HG02970 (cell line): ENCODE results near the gene TTYH1.

Experiments
- ATAC-seq: cut with Tn5 transposase; IDR thresholded peaks from one replicate; pipeline ENCODE4 v1.9.1; 2021; ENCODE audit warnings: mild to moderate bottlenecking, moderate library complexity, moderate number of reproducible peaks; ENCODE audit not compliant: unreplicated experiment, low FRiP score

The TTYH1 gene

DNA sequence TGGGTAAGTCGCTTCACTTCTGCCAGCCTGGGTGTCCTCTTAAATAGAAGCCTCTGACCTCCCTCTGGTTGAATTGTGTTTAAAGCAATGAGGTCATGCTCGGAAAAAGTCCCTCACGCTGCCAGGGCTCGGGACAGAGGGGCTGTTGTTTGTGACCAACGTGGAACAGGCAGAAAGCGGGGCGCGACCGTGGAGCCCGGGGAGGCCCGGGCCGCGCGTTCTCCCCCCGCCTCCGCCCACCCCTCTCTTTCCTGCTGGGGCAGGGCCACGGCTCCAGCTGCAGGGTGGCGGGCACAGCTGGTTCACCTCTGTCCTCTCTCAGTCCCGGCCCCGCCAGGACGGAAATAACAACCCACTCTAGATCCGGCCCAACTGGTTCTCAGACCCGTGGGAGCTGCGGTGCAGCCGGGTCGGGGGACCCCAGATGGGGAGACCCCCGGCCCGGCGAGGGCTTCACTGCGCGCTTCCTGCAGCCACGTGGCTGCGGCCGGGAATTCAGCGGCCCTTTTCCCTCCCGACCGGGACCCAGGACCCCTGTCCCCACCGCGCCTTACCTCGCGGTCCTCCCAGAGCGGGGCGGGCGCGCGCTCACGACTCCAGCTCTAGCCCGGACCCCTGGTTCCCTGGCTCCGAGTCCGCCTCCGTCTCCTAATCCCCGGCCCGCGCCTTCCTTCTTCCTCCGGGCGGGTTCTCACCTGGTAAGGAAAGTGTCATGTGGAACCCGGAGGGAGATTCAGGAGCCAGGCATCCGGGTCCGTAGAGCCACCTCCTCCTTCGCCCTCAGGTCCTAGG, 55.9 kb downstream of the TTYH1 start:
- no peak for ATAC-seq

GRCh38 chr19:54473071-54473891, 58.0 kb downstream of the TTYH1 start, which contains the start of gene CDC42EP5:
Gene CDC42EP5 (minus strand): TSS chr19:54473296. CDS start chr19:54465547, 7,749 bp downstream.
- no peak for ATAC-seq

GRCh38 chr19:54473892-54474372, 58.7 kb downstream of the TTYH1 start:
- no peak for ATAC-seq

DNA sequence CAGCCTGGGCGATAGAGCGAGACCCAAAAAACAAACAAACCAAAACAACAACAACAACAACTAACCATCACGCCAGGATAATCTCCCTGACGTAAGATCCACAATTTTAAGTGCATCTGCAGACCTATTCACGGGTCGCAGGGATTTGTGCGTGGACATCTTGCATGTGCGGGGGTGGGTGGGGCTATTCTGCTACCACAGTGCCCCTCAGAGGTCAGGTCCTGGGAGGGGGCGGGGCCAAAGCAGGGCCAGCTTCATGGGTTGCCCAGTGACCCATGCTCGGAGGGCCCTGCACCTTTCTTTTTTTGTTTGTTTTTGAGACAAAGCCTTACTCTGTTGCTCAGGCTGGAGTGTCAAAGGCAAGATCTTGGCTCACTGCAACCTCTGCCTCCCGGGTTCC, 60.4 kb downstream of the TTYH1 start:
- no peak for ATAC-seq

GRCh38 chr19:54477650-54478049, 62.4 kb downstream of the TTYH1 start:
- no peak for ATAC-seq

DNA sequence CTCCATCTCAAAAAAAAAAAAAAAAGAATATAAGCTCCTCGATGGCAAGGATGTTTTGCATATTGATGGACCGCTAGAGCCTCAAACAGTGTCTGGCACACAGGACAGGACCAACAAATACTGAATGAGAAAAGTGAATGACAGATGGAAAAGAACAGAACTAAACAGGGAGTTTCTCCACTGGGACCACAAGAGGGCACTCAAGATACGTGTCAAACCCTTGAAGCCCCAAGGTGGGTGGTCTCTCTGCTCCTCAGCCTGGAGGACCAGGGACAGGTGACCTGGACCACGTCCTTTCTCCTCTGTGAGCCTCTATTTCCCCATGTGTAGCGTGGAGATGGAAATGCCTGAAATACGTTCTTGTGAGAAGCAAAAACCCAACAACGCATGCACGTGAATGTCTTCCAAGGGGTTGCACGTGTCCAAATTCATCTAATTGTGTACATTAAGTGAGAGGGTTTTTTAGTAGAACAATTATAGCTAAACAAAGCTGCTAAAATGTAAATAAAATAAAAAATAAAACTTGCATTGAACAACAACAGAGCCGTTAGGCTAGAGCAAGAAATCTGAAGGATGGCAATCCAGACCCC, 63.5 kb downstream of the TTYH1 start:
- no peak for ATAC-seq

GRCh38 chr19:54480051-54480450, 64.8 kb downstream of the TTYH1 start:
- ATAC-seq = no peak

DNA sequence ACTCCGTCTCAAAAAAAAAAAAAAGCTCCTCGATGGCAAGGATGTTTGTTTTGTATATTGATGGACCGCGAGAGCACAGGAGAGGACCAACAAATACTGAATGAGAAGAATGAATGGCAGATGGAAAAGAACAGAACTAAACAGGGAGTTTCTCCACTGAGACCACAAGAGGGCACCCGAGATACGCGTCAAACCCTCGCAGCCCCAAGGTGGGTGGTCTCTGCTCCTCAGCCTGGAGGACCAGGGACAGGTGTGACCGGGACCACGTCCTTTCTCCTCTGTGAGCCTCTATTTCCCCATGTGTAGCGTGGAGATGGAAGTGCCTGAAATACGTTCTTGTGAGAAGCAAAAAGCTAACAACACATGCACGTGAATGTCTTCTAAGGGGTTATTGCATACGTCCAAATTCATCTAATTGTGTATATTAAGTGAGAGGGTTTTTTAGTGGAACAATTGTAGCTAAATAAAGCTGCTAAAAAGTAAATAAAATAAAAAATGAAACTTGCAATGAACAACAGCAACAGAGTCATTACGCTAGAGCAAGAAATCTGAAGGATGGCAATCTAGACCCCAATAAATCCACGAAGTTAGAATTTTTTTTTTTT, 66.2 kb downstream of the TTYH1 start:
- ATAC-seq = no peak

- no peak for ATAC-seq
Measured at GRCh38 chr19:54482889-54483288, 67.6 kb downstream of the TTYH1 start.

DNA sequence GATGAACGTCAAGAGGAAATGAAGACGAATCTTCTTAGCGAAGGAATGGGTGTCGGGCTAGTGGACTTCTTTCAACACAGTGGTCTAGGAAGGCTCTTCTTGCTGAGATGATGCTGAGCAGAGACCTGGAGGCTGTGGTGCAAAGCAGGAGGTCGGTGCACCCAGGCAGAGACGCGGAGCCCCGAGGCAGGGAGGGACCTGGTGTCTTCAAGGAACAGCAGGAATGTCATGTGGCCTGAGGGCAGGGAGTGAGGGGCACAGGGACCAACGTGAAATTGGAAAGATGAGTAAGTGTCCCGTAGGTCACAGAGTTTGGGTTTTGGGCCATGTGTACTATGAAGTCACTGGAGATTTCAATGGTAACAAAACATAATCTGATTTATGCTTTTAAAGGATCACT, 69.2 kb downstream of the TTYH1 start:
- ATAC-seq = no peak

GRCh38 chr19:54485851-54486250, 70.6 kb downstream of the TTYH1 start:
- no peak for ATAC-seq
